Activated CD4-positive, CD25-positive, alpha-beta regulatory T cell treated with anti-CD3 and anti-CD28 coated beads, Interleukin-2, amount 50 U/mL, for 16 hours (primary cell): Measurements from ENCODE around the gene LIF.
"Not testable (repeated sequence)": the region's sequence is repeated elsewhere in the genome, so short reads cannot be mapped to it uniquely, and the experiment has no call there.

Experiments
- DNase-seq: peaks from one replicate; pipeline ENCODE4 v3.0.0-alpha.2; 2020; ENCODE audit warnings: low read depth, low spot score

LIF gene

DNA sequence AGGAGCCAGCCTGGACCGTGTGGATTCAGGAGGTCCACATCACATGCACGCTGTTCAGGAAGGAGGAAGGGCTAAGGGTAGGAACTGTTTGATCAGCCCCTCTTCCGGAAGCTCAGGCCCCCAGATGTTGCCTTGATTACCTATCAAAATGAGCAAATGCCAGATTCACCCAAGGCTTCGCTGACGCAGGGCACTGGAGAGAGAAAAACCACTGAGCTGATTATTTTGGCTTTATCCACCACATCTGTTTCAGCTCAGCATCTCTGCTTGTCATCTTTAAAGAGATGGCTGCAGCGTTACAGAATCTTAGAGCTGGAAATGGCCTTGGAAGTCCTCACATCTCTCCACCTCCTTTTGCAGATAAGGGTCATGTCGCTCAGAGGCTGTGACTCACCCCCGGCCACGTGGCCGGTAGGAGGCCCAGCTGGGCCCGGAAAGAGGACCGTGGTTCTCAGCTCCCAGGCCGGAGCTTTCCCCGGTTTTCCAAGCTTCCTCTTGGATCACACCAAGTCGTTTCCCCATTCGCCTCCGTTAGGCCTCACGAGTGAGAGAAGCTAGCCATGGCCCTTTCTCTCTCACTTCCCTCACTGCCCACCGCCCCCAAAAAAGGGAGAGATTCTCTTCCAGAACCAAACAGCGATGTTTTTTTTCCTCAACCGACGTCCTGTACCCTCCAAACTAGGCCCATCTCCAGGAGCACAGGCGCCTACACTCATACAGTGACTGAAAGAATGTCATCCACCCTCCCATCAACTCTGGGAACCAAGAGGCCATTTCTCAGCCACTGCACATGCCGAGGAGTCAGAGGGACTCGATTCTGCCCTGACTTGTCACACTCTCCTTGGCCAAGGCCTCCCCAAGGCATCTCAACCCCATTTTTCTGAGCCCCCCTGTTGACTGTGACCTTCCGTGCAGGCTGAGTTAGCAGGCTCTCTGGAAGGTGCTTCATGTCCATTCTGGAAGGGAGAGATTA, 37.6 kb downstream of the LIF start:
- DNase-seq = no peak

DNA sequence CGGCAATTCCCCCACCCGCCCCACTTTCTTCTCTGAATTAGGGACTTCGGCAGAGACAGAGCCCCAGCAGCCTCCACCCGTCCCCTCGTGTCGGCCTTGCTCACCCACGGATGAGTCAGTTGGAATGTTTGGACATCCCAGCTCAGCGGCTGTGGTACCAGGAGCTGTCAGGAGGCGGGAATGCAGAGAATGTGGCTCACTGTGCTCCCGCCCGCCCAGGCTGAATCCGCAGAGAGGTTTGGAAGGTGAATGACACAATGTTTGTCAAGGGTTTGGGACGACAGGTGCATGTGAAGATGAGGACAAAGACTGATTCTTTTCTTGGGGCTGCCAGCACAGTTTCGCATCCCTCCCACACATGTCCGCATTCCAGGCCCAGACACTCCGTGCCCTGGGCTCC, 39.6 kb downstream of the LIF start:
- no peak for DNase-seq

DNA sequence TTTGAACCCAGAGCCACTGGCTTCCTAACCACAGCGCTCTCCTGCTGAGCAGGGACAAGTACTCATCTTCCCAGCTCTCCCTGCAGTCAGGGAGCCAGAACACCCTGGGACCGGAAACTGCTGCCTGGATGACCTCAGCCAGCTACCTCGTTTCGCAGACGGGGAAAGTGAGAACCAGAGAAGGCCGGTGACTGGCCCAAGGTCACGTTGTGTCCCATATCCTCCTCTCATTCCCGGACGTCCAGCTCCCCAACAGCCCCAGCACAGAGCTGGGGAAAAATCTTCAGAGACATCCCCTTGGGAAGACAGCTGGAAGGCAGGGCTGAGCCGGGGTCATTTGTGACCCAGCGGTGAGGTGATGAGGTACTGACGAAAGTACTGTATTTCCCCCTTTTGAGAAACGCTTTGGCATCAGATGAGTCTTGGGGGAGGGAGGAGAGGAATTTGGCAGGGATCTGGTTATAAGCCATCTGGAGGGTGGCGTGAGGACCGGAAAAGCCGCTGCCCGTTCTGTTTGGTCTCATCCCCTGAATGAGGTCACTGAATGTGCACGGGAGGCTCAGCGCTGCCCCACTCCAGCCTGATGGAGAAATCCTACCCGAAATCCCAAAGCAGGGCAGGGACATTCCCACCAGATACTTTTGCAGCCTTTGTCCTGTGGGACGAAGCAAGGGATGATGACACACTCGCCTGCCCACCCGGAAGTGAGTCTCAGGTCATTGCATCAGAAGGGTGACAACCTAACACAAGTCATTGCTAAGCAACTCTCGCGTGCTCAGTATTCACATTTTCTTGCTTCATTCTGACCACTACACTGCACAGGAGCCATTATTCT, 41.1 kb downstream of the LIF start:
- DNase-seq = no peak

DNA sequence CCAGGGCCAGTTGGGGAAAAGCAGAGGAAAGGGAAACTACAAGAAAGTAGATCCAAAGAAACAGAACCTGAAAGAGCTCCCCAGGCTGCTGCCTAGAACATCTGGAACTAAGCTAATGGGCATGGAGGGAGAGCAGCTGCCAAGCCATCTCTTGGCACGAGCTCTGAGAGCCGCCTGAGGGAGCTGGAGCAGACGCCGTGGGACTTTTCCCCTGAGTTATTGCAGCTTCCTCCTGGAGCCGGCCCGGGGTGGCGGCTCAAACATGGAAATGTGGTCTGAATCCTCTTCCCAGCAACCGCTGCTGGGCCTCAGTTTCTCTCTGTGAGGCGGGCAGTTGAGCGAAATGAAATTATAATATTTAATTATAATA, 41.8 kb downstream of the LIF start:
- no peak for DNase-seq

DNA sequence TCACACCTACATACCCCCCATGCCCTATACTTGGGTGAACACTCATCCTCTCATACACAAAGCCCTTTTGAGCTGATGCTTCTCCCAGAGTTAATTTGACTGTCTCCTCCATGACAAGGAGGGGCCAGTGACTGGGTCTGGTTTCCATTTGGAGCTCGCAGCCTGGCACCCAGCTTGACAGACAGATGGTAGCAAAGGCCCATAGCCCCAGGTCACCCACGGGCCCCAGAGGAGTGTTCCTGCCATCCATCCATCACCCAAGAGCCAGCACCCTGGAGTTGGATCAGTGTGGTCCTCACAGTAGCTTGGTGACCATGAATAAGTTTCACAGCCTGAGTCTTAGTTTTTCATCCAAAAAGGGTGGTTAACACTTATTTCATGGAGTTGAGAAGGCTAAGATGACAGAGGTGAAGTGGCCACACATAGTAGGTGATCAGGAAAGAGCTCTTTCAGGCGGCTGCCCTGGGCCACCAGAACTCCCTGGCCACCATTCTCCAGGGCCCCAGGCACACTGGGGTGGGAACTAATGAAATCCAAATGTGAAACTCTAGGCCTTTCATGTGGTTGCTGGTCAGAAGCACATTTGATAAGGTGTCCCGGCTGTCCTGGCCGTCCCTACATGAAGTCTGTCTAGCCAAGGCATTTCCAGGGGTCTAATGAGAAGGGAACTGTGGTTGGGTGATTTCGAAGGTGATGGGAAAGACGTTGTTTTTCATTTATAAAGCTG, 42.4 kb downstream of the LIF start:
- no peak for DNase-seq

DNA sequence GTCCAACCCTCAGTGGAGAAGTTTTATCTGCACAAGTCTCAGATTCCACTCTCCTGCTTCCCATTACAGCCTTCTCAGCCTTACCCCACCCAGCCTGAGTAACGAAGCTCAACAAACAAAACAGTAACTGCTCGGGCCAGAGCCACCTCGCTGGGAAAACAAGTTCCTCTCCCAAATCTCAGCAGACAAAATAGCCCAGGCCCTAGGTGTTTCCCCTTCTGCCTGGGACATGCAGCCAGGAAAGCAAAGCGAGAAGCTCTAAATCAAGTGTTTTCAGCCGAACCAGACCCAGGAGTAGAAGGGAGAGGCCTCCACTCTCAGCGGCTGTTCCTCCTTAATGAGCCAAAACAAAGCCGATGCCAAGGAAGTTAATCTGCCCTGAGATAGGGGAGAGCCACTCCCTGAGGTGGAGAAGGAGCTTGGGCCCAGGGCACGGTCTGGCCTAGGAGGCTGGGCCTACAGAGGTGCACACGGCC, 44.0 kb downstream of the LIF start:
- no peak for DNase-seq

DNA sequence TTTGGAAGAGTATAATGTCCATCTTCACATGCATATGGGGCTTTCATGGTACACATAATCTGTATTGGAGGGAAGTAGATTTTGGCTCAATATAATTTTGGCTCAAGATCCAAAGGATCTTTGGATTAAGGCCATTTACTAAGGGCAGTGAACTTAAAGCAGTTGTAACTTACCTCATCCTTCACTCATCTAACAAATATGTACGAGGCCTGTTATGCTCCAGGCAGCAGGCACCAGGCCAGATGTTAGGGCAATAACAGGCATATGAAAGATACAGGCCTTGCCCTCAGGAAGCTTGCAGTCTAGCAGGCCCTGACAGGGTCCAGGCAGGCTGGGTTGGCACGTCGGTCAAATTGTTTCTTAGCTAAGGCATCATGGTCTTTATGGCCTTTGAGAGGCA, 44.6 kb downstream of the LIF start:
- no peak for DNase-seq

DNA sequence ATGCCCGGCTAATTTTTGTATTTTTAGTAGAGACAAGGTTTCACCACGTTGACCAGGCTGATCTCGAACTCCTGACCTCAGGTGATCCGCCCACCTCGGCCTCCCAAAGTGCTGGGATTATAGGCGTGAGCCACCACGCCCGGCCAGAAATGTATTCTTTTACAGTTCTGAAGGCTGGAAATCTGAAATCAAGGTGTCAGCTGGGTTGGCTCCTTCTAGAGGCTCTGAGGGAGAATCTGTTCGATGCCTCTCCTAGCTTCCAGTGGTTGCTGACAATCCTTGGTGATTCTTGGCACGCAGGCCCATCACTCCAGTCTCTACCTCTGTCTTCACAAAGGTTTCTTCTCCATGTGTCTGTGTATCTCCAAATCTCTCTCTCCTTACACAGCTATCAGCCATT, 45.7 kb downstream of the LIF start:
- not testable (repeated sequence) for DNase-seq

DNA sequence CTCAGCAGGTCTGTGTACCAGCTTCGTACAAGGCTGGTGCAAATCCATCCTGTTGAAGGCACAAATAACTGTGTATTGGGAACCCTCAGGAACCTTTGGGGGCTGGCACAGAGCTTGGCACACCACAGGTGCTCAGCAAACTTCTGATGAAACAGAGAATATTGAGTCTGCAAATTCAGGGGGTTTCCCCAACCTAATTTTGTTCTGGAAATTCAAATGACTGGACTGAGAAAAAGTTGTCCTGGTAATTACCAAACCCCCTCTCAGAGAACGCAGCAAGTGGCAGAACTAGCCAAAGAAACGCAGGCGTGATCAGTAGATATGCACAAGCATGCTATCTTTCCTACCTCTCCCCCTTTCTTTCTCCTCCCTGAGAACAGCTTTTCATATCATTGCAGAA, 47.6 kb downstream of the LIF start:
- DNase-seq = no peak

DNA sequence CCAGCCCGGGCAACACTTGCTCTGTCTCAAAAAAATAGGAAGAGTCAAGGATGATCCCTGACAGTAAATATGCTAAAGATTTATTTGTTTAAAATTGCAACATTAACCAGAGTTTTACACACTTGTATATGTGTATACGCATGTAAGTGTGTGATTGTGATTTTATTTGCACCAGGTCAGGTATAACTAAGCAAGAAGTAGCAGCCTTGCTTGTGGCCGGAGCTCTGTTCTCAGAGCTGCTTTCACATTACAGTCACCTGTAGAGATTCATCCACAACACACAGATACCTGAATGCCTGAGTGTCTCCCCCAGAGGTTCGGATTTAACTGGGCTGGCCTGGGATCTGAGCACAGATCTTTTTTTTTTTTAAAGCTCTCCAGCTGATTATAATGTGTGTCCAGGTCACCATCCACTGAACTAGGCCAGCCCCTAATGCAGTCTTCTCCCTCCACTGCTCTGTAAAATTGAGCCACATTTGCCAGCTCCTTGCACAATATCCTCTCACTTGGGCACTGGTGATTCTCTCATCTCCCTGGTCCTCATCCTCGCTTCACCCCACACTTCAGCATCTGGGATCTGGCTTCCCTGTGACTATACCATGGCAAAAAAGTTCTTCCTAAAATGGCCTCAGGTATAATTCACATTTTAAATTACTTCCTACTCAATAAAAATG, 48.3 kb downstream of the LIF start:
- no peak for DNase-seq

DNA sequence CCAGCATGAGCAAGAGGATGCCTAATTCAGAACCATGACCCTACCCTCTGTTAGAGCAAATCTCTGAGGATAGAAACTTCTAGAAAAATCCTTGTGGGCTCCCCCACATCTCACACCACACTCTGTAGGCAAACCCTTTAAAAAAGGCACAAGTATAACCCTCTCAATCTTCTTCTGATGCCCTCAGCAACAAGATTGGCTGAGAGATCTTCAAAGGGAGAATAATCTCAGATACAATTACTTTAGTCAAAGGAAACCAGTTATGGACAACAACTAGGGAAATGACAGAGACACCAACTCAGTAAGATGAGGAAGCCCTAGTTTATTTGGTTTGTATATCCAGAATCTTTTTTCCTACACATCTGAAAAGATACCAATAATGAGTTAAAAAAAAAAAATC, 49.2 kb downstream of the LIF start:
- DNase-seq = no peak

DNA sequence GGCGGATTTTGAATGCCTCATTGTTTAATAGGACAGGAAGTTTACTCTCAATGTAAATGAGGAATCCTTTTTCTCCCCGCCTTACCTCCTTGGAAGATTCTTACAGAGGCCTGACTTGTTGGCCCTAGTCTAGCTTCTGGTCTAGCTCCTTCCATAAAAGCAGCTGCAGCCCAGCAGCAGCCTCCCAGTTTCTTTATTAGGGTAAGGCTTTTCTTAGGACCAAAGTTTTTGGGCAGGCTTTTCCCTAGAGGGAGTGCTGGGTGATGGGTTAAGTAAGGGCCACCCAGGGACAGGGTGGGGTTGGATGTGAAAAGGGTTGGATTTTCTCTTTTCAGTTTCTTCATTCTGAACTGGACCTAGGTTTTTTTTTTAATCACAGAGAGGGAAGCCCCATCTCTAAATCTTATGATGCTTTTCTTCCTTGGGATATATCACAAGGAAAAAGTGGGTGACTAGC, 49.7 kb downstream of the LIF start:
- no peak for DNase-seq

DNA sequence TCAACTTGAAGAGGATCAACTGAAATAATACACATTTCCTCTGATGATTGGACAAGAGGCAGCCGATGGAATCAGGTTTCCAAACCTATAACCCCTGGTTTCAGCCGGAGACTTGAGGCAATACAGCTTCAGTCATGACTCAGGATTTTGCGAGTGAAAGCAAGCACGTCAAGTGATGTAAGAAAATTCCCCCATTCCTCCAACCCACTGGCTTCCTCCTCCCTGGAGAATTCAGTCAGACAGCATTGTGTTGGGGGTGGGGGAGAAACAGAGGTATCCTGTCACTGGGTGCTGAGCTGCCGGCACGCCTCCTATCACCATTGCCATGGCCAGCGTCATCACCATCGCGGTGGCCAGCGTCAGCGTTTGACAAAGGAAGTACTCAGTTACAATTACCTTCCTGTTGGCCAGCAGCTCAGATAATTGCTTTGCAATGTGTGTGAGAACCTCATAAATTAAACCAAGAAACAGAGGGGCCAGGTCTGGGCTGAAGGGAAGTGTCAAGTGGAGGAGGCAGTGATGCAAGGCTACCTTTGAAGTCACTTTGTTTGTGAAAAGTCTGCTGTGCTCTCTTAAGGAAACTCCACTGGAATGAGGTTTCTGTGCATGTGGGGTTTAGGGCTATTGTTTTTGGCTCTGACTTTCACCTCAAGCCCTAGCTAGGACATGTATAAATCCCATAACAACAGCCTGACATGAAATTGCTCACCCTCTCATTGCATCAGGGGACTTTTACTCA, 50.2 kb downstream of the LIF start:
- DNase-seq = no peak

DNA sequence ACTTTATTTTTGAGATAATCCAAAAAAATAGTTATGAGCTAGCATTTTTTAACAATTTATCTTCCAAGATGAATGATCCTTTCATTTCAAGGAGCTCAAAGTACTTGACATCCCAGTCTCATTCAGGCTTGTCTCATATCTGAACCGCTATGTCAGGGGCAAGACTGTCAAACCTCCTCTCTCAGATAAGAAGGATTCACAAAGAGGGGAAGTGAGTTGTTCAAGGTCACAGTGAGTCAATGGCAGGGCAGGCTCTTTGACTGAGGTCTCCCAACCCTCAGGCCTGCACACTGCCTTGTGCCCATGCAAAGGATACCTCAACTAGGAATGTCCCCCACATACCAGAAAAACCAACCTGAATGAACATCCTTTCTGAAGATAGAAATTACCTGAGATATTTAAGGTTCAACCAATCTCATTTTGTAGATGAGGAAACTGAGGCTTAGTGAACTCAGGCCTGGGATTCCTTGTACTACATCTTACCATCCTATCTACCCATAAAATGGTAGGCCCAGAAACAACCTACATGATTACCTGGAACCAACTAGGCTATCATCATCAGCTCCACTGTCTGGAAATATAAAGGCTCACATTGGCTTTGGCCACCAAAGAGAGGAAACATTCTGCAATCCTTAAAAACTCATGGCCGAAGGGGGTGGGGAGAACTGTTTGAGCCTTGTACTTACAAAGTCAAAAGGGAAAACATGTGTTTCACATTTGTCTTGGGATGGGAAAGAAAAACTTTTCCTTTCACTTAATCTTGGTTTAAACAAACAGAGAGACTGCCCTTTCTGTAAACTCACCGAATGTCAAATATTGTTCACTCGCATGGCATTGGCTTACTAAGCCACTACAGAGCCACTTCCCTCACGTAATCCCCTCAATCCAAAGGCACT, 51.1 kb downstream of the LIF start:
- no peak for DNase-seq

DNA sequence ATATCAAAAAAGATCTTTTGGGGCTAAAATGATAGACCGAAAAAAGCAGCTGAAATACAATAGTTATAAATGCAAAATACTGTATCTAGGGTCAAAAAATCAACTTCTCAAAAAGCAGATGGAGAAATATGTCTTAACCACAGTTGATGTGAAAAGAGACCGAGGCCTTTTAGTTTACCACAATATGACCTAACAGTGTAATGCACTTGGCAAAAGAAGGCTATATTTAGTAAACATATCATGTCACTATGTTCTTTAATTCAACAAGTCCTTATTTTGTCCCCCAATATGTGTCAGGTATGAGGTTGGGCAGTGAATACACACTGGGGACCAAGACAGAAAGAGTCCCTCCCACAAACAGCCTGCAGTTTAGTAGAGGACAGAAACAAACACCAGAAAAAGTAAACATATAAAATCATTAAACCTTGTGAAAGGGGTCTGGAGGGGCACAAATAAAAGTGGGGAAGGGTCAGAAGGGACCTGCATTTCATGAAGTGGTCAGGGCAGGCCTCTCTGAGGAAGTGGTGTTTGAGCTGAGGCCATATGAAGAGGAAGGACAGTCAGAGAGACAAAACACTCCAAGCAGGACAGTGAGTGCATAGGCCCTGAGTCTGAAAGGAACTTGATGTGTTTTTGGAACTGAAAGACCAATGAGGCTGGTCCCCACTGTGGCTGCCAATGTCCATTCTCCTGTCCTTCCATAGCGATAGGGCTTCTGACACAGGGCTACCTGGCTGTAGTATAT, 53.4 kb downstream of the LIF start:
- DNase-seq = no peak

DNA sequence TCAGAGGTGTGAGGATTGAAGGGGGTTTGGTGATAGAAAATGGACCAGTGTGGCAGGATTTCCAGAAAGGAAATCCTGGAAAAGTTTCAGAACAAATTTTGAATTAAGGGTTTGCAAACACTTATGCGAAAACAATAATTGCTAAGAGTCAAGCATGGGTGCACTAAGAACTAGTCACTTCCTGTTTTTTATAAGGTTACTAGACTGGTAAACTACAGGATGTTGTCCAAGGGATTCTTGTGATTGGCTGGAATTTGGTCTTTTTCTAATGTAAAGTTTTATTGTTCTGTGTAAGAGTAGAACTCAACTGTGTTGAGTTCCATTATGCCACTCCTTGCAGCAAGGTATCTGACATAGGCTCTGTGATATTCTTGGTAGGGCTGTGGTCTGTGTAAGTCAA, 54.1 kb downstream of the LIF start:
- no peak for DNase-seq

DNA sequence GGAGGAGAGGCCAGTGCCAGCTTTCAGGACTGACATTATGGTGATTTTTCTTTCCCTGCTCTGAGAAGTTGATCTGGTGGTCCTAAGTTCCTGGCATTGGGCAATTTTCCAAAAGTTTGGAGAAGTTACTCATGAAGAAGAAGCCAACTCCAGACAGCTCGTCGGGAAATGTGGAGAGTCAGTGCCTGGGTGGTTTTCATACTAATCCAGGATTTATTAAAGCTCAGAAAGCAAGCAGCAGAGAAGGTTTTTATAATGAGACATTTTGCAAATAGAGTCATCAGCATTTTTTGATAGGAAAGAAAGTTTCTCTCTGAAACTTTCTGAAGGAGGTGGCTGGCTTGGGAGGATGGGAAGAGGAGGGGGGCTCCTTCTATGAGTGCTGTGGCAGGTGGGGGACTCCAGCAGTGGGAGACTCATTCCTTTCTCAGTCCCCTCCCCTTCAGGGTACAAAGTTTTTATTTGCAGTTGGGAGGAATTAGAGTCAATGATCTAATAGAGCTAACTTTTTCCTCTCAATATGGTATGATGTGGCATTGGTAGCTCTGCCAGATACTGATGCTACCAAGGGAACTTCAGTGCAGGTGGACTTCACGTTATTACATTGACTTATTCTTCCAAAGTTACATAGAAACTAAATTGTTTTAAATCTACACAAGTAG, 55.4 kb downstream of the LIF start:
- no peak for DNase-seq

DNA sequence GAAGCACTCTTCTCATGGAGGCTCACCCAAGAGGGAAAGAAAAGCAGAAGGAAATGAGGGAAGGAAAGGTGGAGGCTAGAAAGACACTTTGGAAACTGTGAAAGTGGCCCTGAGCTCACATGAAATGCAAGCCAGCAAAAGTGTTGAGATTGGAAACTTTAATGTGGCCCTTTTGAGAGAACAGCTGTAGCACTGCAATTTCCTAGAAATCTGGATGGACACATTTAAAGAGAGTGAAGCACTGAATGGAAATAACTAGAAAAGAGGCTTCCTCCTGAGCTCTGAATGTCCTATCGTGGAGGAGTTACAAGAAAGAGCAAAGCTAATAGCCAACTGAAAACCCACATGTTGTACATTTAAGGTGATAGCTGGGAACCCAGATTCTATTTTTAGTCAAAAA, 56.0 kb downstream of the LIF start:
- no peak for DNase-seq
